ENCODE data around the gene LCE1D. TPM values are rescaled to one million over a fixed set of nuclear protein-coding genes. Genes with fewer than 3 reads are reported as not detected.

Gene LCE1D
- total RNA-seq, 1 experiment from 2014 or later, result not detected

Other genes with a start within 250 kb of the LCE1D start
- not detected for gene LCE3E, start 229.9 kb upstream of the LCE1D start, total RNA-seq (2021; ENCODE audit: unreplicated experiment)
- not detected for gene LCE3D, start 216.2 kb upstream of the LCE1D start, total RNA-seq (2021; ENCODE audit: unreplicated experiment)
- gene LCE3C, start 196.5 kb upstream of the LCE1D start, total RNA-seq (2021; ENCODE audit: unreplicated experiment), result not detected
- gene LCE3B, start 182.9 kb upstream of the LCE1D start, total RNA-seq (2021; ENCODE audit: unreplicated experiment), result not detected
- gene LCE3A, start 173.6 kb upstream of the LCE1D start, total RNA-seq (2021; ENCODE audit: unreplicated experiment), result not detected
- not detected for gene LCE2D, start 133.3 kb upstream of the LCE1D start, total RNA-seq (2021; ENCODE audit: unreplicated experiment)
- gene LCE2C, start 121.4 kb upstream of the LCE1D start, total RNA-seq (2021; ENCODE audit: unreplicated experiment), result not detected
- gene LCE2B, start 110.6 kb upstream of the LCE1D start, total RNA-seq (2021; ENCODE audit: unreplicated experiment), result not detected
- gene LCE2A, start 98.4 kb upstream of the LCE1D start, total RNA-seq (2021; ENCODE audit: unreplicated experiment), result not detected
- gene LCE4A, start 88.6 kb upstream of the LCE1D start, total RNA-seq (2021; ENCODE audit: unreplicated experiment), result not detected
- not detected for gene KPRP, start 38.7 kb upstream of the LCE1D start, total RNA-seq (2021; ENCODE audit: unreplicated experiment)
- gene LCE1F, start 21.6 kb upstream of the LCE1D start, total RNA-seq (2021; ENCODE audit: unreplicated experiment), result not detected
- not detected for gene LCE1E, start 10.5 kb upstream of the LCE1D start, total RNA-seq (2021; ENCODE audit: unreplicated experiment)
- gene LCE1C, start 9.9 kb downstream of the LCE1D start, total RNA-seq (2021; ENCODE audit: unreplicated experiment), result not detected
- not detected for gene LCE1B, start 15.2 kb downstream of the LCE1D start, total RNA-seq (2021; ENCODE audit: unreplicated experiment)
- gene LCE1A, start 30.8 kb downstream of the LCE1D start, total RNA-seq (2021; ENCODE audit: unreplicated experiment), result not detected
- not detected for gene LCE6A, start 46.1 kb downstream of the LCE1D start, total RNA-seq (2021; ENCODE audit: unreplicated experiment)
- not detected for gene LCE7A, start 63.3 kb downstream of the LCE1D start, total RNA-seq (2021; ENCODE audit: unreplicated experiment)
- not detected for gene SMCP, start 81.6 kb downstream of the LCE1D start, total RNA-seq (2021; ENCODE audit: unreplicated experiment)
- not detected for gene IVL, start 111.8 kb downstream of the LCE1D start, total RNA-seq (2021; ENCODE audit: unreplicated experiment)
- gene SPRR5, start 150.5 kb downstream of the LCE1D start, total RNA-seq (2021; ENCODE audit: unreplicated experiment), result not detected
- gene SPRR4, start 173.9 kb downstream of the LCE1D start, total RNA-seq (2021; ENCODE audit: unreplicated experiment), result not detected
- gene SPRR1A, start 187.4 kb downstream of the LCE1D start, total RNA-seq (2021; ENCODE audit: unreplicated experiment), result not detected
- gene SPRR3, start 205.0 kb downstream of the LCE1D start, total RNA-seq (2021; ENCODE audit: unreplicated experiment), result not detected
- 0.66 TPM for gene SPRR1B, start 234.5 kb downstream of the LCE1D start, total RNA-seq (2021; ENCODE audit: unreplicated experiment)
- gene SPRR2D, start 244.4 kb downstream of the LCE1D start, total RNA-seq (2021; ENCODE audit: unreplicated experiment), result 6.9 TPM

All from HCT116 (cell line).